ENCODE results near the gene ATP5PB.

Gene ATP5PB, protein sequence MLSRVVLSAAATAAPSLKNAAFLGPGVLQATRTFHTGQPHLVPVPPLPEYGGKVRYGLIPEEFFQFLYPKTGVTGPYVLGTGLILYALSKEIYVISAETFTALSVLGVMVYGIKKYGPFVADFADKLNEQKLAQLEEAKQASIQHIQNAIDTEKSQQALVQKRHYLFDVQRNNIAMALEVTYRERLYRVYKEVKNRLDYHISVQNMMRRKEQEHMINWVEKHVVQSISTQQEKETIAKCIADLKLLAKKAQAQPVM

DNA sequence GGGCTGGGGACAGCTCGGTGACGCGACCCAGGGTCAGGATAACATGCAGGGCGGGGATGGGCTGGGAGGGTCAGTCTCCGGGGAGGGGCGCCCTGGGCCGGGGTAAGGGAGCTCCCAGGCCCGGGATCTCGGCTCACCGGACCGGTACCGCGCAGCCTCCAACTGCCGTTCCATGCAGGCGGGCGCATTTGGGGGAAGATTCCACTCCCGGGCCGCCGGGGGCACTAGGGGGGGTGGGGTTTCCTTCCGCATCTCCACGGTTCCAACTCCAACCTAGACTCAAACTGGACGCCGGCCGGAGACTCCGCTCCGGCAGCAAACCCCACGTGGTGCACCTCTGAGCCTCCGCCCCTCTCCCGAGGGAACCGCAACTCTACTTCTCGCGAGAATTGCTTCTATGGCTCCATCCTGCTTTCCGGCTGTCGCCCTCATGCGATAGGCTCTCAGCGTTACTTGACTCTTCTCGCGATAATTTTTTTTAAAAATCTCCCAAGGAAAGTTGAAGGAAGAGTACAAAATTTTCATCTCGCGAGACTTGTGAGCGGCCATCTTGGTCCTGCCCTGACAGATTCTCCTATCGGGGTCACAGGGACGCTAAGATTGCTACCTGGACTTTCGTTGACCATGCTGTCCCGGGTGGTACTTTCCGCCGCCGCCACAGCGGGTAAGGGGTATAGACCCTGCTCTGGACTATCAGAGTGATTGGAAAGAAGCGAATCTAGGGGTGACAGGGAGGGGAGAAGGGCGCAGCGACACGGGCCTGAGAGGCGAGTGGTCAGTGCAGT is at the start of gene ATP5PB, which contains the start of gene WDR77:
Gene ATP5PB (plus strand): TSS at position 547 of the 785 bp plus-strand sequence. CDS start 78 bp downstream, at position 625.
Gene WDR77 (minus strand): TSS at position 339 of the 785 bp plus-strand sequence. CDS start 87 bp downstream, at position 252.
- Histone ChIP-seq H3K36me3 (ENCODE audit: insufficient read depth, low read length) (peaks cover 22% of the 10 kb centered on the region), H2AFZ (ENCODE audit: low read length, unreplicated experiment) (peak within 1 kb of the TSS; percentile 81), H3K4me1 (ENCODE audit: control insufficient read depth, insufficient read depth, low read length, unreplicated experiment) (peaks cover 29% of the 10 kb centered on the region), H3K27me3 (ENCODE audit: insufficient read depth, low read length) (no peaks in the 10 kb centered on the region), H3K27ac (ENCODE audit: low read depth, low read length) (peak within 1 kb of the TSS; percentile 61), H3K4me3 (ENCODE audit: low read depth, low read length) (peak within 1 kb of the TSS; percentile 96), H3K79me2 (ENCODE audit: control insufficient read depth, insufficient read depth, low read length, unreplicated experiment) (peaks cover 76% of the 10 kb centered on the region)

DNA sequence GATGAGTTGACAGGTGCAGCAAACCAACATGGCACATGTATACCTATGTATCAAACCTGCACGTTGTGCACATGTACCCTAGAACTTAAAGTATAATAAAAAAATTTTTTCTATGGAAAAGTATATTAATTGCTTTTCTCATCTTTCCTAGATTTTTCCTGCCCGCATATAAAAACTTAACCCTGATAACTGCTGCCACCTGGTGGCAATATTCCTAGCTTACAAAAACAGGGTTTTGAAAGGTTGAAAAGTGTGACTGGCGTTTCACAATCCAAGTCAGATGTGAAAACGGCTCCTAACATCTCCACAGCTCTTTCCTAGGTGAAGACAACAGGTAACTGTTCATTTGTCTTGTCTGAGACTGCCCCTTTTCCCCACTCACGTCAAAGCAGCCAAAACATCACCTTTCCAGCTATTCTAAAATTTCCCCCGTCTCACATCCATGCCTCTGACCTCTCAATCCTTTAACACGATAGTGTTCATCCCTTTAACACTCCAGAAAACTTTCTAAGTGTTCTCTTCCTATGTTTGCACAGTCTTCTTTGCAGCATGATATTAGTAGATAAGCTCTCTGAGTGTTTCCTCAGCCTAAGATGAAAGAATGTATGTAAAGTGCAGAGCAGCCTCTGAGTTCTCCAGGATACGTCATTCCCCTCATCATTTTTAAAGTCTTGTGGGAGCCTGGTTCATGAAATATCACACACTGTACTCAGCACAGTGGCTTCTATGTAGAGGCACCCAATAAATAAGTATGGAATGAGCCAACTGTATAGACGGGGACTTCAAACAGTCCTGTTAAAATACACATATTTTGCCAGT is 49.3 kb upstream of the ATP5PB start:
- Histone ChIP-seq H3K27ac (ENCODE audit: low read depth, low read length) (no peak overlapping the region), H2AFZ (ENCODE audit: low read length, unreplicated experiment) (peak overlapping the region; percentile 58), H3K79me2 (ENCODE audit: control insufficient read depth, insufficient read depth, low read length, unreplicated experiment) (no peaks in the 10 kb centered on the region), H3K27me3 (ENCODE audit: insufficient read depth, low read length) (peaks cover 55% of the 10 kb centered on the region), H3K36me3 (ENCODE audit: insufficient read depth, low read length) (no peaks in the 10 kb centered on the region), H3K4me1 (ENCODE audit: control insufficient read depth, insufficient read depth, low read length, unreplicated experiment) (no peaks in the 10 kb centered on the region), H3K4me3 (ENCODE audit: low read depth, low read length) (no peak overlapping the region)

DNA sequence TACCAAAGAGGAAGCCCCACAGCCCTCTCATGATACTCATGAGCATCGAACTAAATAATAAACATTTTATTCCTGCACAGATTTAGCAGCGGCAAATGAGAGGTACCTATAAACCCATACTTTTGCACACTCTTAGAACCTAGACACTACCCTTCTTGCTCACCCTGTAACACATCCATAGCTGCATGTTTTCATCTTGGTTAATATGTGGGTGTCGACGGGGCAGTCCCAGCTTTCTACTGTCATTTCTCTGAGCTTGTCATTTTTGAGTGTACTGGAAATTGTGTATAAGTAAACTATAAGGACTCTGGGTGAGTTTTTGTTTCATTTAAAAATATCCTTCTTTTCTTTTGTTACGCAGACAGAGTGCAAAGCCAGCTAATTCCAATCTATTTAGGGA is 47.2 kb upstream of the ATP5PB start:
- no peaks in the 10 kb centered on the region for H3K4me1 ChIP-seq (ENCODE audit: control insufficient read depth, insufficient read depth, low read length, unreplicated experiment)
- H2AFZ ChIP-seq (ENCODE audit: low read length, unreplicated experiment) = no peak overlapping the region
- no peak overlapping the region for H3K4me3 ChIP-seq (ENCODE audit: low read depth, low read length)
- H3K27ac ChIP-seq (ENCODE audit: low read depth, low read length) = no peak overlapping the region
- peaks cover 72% of the 10 kb centered on the region for H3K27me3 ChIP-seq (ENCODE audit: insufficient read depth, low read length)
- H3K36me3 ChIP-seq (ENCODE audit: insufficient read depth, low read length) = no peaks in the 10 kb centered on the region
- no peaks in the 10 kb centered on the region for H3K79me2 ChIP-seq (ENCODE audit: control insufficient read depth, insufficient read depth, low read length, unreplicated experiment)

DNA sequence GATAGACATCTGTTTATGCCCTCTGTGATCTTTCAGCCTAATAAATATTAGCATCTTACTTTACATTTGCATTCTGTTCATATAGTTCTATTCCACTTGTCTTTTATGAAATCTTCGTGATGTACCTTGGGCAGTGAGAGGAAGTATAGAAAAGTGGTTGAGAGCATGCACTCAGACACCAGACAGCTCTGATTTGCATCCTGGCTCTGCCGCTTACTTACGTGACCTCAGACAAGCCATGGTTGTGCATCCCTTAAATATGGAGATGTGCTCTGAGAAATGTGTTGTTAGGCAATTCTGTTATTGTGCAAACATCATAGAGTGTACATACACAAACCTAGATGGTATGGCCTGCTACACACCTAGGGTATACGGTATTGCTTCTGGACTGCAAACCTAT is 44.7 kb upstream of the ATP5PB start:
- no peak overlapping the region for H2AFZ ChIP-seq (ENCODE audit: low read length, unreplicated experiment)
- H3K27me3 ChIP-seq (ENCODE audit: insufficient read depth, low read length) = peaks cover 84% of the 10 kb centered on the region
- no peaks in the 10 kb centered on the region for H3K36me3 ChIP-seq (ENCODE audit: insufficient read depth, low read length)
- no peaks in the 10 kb centered on the region for H3K4me1 ChIP-seq (ENCODE audit: control insufficient read depth, insufficient read depth, low read length, unreplicated experiment)
- no peak overlapping the region for H3K27ac ChIP-seq (ENCODE audit: low read depth, low read length)
- no peaks in the 10 kb centered on the region for H3K79me2 ChIP-seq (ENCODE audit: control insufficient read depth, insufficient read depth, low read length, unreplicated experiment)
- H3K4me3 ChIP-seq (ENCODE audit: low read depth, low read length) = no peak overlapping the region

DNA sequence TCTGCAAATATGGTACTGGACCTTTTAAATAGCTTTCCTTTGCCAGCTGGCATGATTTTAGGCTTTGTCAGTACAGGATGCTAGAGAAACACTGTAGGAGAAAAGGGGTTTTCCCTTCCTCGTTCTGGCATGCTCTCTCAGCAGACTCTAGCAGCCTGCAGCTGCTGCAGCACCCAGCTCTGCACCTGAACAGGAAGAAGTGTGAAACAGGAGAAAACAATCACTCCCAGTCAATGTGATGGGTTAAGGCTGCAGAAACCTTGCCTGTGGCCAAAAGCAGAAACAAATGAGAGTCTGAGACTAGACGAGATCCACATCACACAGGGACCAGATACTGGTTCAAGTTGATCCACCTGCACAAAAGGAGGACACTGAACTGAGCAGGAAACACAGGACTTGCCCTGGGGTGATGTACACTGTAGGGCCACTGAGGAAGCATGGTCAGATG is 42.9 kb upstream of the ATP5PB start:
- no peak overlapping the region for H3K27ac ChIP-seq (ENCODE audit: low read depth, low read length)
- H3K4me3 ChIP-seq (ENCODE audit: low read depth, low read length) = no peak overlapping the region
- H3K36me3 ChIP-seq (ENCODE audit: insufficient read depth, low read length) = no peaks in the 10 kb centered on the region
- H2AFZ ChIP-seq (ENCODE audit: low read length, unreplicated experiment) = no peak overlapping the region
- no peaks in the 10 kb centered on the region for H3K79me2 ChIP-seq (ENCODE audit: control insufficient read depth, insufficient read depth, low read length, unreplicated experiment)
- peaks cover 79% of the 10 kb centered on the region for H3K27me3 ChIP-seq (ENCODE audit: insufficient read depth, low read length)
- H3K4me1 ChIP-seq (ENCODE audit: control insufficient read depth, insufficient read depth, low read length, unreplicated experiment) = no peaks in the 10 kb centered on the region

DNA sequence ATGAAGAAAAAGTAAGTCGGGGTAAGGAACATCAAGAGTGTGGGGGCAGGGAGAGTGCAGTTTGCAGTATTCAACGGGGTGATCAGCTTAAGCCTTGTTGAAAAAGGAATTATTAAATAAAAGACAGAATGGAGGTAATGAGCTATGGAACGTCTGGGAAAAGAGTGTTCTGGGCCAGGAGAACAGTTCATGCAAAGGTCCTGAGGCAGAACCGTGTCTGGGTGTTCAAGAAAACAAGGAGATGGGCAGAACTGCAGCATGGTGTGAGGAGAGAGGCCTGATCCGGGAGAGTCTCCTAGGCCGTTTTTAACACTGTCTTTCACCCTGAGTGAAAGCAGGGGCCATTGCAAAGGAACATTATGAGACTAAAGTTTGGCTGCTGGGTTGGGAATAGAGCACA is 42.0 kb upstream of the ATP5PB start:
- Histone ChIP-seq H3K4me3 (ENCODE audit: low read depth, low read length) (no peak overlapping the region), H3K4me1 (ENCODE audit: control insufficient read depth, insufficient read depth, low read length, unreplicated experiment) (no peaks in the 10 kb centered on the region), H2AFZ (ENCODE audit: low read length, unreplicated experiment) (no peak overlapping the region), H3K27ac (ENCODE audit: low read depth, low read length) (no peak overlapping the region), H3K27me3 (ENCODE audit: insufficient read depth, low read length) (peaks cover 74% of the 10 kb centered on the region), H3K36me3 (ENCODE audit: insufficient read depth, low read length) (no peaks in the 10 kb centered on the region), H3K79me2 (ENCODE audit: control insufficient read depth, insufficient read depth, low read length, unreplicated experiment) (no peaks in the 10 kb centered on the region)

DNA sequence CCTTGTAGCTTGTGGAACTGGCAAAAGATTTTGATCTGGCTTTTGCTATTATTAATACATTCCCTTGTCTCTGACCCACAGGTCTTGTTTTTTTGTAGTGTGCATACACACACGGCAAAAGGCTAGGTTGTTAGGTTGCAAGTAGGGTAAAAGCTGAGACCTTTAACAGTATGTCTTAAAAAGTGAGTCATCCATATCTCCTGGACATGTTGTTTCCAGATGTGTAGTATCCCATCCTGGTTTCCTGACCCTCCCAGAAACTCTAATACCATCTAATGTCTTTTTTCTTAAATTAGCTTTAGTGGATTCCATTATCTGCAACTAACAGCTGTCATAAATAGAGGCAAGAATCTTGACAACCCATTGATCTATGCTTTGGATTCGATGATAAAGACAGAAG is 36.4 kb upstream of the ATP5PB start:
- H3K27ac ChIP-seq (ENCODE audit: low read depth, low read length) = no peak overlapping the region
- no peaks in the 10 kb centered on the region for H3K79me2 ChIP-seq (ENCODE audit: control insufficient read depth, insufficient read depth, low read length, unreplicated experiment)
- H2AFZ ChIP-seq (ENCODE audit: low read length, unreplicated experiment) = no peak overlapping the region
- H3K4me1 ChIP-seq (ENCODE audit: control insufficient read depth, insufficient read depth, low read length, unreplicated experiment) = no peaks in the 10 kb centered on the region
- no peak overlapping the region for H3K4me3 ChIP-seq (ENCODE audit: low read depth, low read length)
- peaks cover 39% of the 10 kb centered on the region for H3K27me3 ChIP-seq (ENCODE audit: insufficient read depth, low read length)
- H3K36me3 ChIP-seq (ENCODE audit: insufficient read depth, low read length) = no peaks in the 10 kb centered on the region

DNA sequence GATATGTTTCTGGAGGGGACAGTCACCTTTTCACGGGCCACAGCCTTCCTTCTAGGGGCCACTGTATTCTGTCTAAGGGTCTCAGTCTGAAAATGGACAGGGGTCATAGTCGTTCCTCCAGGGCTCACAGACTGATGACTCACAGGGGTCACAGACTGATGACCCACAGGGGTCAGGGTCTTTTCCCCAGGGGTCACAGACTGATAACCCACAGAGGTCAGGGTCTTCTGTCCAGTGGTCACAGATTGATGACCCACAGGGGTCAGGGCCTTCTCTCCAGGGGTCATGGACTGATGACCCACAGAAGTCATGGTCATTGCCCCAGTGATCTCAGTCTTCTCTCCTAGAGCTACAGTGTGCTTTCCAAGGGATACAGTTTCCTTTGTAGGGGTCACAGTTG is 34.5 kb upstream of the ATP5PB start:
- Histone ChIP-seq H3K79me2 (ENCODE audit: control insufficient read depth, insufficient read depth, low read length, unreplicated experiment) (no peaks in the 10 kb centered on the region), H3K4me1 (ENCODE audit: control insufficient read depth, insufficient read depth, low read length, unreplicated experiment) (no peaks in the 10 kb centered on the region), H3K4me3 (ENCODE audit: low read depth, low read length) (no peak overlapping the region), H3K27ac (ENCODE audit: low read depth, low read length) (no peak overlapping the region), H2AFZ (ENCODE audit: low read length, unreplicated experiment) (no peak overlapping the region), H3K36me3 (ENCODE audit: insufficient read depth, low read length) (no peaks in the 10 kb centered on the region), H3K27me3 (ENCODE audit: insufficient read depth, low read length) (peaks cover 43% of the 10 kb centered on the region)

DNA sequence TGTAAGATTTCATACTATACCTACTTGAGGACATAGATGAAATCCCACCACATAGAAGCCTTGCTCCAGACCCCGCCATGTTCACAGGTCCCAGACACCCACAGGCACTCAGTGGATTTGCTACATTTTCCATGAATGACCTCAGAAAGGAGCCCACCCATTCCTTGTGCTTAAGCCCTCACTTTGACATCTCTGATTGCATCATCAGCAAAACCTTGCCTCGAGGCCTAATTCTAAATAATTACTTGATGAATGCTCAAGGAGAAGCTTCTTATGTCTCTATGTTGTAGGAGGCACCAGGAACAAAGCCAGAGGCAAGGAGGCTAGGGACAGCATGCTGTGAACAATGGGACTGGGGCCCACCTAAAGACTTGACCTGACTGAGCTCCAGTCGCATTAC is 33.8 kb upstream of the ATP5PB start:
- Histone ChIP-seq H3K27me3 (ENCODE audit: insufficient read depth, low read length) (peaks cover 37% of the 10 kb centered on the region), H3K4me3 (ENCODE audit: low read depth, low read length) (no peak overlapping the region), H2AFZ (ENCODE audit: low read length, unreplicated experiment) (no peak overlapping the region), H3K27ac (ENCODE audit: low read depth, low read length) (no peak overlapping the region), H3K36me3 (ENCODE audit: insufficient read depth, low read length) (no peaks in the 10 kb centered on the region), H3K4me1 (ENCODE audit: control insufficient read depth, insufficient read depth, low read length, unreplicated experiment) (no peaks in the 10 kb centered on the region), H3K79me2 (ENCODE audit: control insufficient read depth, insufficient read depth, low read length, unreplicated experiment) (no peaks in the 10 kb centered on the region)

DNA sequence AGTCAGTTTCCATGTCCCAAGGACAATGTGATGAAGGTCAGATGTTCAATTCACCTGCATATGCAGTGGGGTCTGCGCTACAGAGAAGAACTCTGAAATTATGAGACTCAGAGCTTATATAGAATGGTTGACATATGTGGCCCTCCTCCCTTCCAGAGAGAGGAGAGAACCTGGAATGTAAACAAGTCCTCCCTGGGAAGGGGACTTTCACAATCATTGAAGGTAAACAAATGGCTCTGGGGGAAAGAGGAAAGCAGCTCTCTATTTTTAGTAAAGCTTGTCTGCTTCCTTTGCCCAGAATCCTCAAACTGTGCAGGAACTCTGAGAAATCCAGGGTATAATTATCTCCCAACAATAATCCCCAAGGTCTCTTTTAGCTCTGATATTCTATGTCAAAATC is 31.5 kb upstream of the ATP5PB start:
- Histone ChIP-seq H3K36me3 (ENCODE audit: insufficient read depth, low read length) (no peaks in the 10 kb centered on the region), H3K4me3 (ENCODE audit: low read depth, low read length) (no peak overlapping the region), H3K4me1 (ENCODE audit: control insufficient read depth, insufficient read depth, low read length, unreplicated experiment) (no peaks in the 10 kb centered on the region), H2AFZ (ENCODE audit: low read length, unreplicated experiment) (no peak overlapping the region), H3K79me2 (ENCODE audit: control insufficient read depth, insufficient read depth, low read length, unreplicated experiment) (no peaks in the 10 kb centered on the region), H3K27me3 (ENCODE audit: insufficient read depth, low read length) (peaks cover 52% of the 10 kb centered on the region), H3K27ac (ENCODE audit: low read depth, low read length) (no peak overlapping the region)
